ENCODE data around the gene DLG2.

Gene DLG2

DNA sequence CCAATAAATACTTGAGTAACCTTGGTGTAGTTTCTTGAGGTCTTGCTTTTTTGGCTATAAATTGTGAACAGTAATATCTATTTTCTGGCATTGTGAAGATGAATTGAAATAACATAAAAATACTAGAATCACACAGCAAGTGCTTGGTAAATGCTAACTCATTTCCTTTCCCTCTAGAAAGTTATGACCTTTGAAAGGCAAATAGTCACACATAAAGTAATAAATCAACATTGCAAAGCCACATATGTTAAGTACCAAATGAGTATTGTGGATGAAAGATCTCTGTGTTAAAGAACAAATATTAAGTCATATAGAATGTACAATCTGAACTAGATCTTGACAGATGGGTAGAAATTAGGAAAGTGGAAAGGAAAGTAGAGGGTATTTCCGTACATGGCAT is 1781.3 kb downstream of the DLG2 start:
- TF ChIP-seq EGR1 (IDR thresholded peaks at IDR 0.05): no peak
- TF ChIP-seq CREB1 (IDR thresholded peaks at IDR 0.05; ENCODE audit: low read depth): no peak
- TF ChIP-seq TEAD4 (IDR thresholded peaks at IDR 0.05): no peak
- TF ChIP-seq, protein P1, sequence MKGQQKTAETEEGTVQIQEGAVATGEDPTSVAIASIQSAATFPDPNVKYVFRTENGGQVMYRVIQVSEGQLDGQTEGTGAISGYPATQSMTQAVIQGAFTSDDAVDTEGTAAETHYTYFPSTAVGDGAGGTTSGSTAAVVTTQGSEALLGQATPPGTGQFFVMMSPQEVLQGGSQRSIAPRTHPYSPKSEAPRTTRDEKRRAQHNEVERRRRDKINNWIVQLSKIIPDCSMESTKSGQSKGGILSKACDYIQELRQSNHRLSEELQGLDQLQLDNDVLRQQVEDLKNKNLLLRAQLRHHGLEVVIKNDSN (IDR thresholded peaks at IDR 0.05): no peak
- no peak for TF ChIP-seq TCF12 (IDR thresholded peaks at IDR 0.05; ENCODE audit: low read depth)

GRCh38 chr11:83840326-83840725 is 1786.8 kb downstream of the DLG2 start:
- TF ChIP-seq, protein P2, sequence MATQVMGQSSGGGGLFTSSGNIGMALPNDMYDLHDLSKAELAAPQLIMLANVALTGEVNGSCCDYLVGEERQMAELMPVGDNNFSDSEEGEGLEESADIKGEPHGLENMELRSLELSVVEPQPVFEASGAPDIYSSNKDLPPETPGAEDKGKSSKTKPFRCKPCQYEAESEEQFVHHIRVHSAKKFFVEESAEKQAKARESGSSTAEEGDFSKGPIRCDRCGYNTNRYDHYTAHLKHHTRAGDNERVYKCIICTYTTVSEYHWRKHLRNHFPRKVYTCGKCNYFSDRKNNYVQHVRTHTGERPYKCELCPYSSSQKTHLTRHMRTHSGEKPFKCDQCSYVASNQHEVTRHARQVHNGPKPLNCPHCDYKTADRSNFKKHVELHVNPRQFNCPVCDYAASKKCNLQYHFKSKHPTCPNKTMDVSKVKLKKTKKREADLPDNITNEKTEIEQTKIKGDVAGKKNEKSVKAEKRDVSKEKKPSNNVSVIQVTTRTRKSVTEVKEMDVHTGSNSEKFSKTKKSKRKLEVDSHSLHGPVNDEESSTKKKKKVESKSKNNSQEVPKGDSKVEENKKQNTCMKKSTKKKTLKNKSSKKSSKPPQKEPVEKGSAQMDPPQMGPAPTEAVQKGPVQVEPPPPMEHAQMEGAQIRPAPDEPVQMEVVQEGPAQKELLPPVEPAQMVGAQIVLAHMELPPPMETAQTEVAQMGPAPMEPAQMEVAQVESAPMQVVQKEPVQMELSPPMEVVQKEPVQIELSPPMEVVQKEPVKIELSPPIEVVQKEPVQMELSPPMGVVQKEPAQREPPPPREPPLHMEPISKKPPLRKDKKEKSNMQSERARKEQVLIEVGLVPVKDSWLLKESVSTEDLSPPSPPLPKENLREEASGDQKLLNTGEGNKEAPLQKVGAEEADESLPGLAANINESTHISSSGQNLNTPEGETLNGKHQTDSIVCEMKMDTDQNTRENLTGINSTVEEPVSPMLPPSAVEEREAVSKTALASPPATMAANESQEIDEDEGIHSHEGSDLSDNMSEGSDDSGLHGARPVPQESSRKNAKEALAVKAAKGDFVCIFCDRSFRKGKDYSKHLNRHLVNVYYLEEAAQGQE (IDR thresholded peaks at IDR 0.05; ENCODE audit: low read depth): no peak
- TF ChIP-seq CEBPB (IDR thresholded peaks at IDR 0.05): no peak
- no peak for TF ChIP-seq CREB1 (IDR thresholded peaks at IDR 0.05; ENCODE audit: low read depth)
- no peak for TF ChIP-seq EP300 (IDR thresholded peaks at IDR 0.05; ENCODE audit: borderline replicate concordance)
- TF ChIP-seq RAD21 (IDR thresholded peaks at IDR 0.05; ENCODE audit: low read depth): no peak
- TF ChIP-seq TAF1 (IDR thresholded peaks at IDR 0.05; ENCODE audit: low read depth): no peak
- no peak for TF ChIP-seq YY1 (IDR thresholded peaks at IDR 0.05; ENCODE audit: low read depth)
- TF ChIP-seq TEAD4 (IDR thresholded peaks at IDR 0.05): no peak

DNA sequence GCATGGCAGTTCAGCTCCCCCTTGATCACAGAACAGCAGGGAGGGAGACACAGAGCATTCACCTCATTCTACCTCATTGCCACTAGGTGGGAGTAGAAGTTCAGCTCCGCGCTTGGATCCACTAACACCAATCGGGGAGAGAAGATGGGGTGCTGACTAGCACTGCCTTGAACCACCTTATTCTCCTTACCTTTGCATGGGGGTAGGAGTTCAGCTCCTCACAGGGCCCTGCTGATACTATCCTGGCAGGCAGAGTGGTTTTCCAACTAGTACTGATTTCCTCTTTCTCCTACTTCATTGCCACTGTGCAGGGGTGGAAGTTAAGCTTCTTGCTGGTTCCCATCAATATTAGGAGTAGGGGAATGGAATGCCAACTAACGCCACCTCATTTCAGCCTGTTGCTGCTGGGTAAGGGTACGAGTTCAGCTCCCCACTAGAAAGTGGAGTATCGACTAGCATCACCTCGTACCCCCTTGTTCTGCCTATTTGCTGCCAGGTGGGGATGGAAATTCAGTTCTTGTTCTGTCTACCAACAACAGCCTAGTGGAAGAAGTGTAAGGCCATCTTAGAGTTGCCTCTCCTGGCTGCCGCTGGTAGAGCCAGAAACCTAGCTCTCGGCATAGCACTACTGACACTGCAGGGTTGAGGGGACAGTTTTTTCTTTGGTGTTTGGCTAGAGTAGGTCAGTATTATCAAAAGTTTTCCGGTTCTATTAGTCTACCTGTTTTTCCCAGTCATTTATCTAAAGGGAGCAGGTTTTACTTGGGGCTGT is 1790.1 kb downstream of the DLG2 start:
- peak; percentile 76 for TF ChIP-seq RAD21 (IDR thresholded peaks at IDR 0.05; ENCODE audit: low read depth)
- TF ChIP-seq, protein P1 (IDR thresholded peaks at IDR 0.05): no peak

- TF ChIP-seq CREB1 (IDR thresholded peaks at IDR 0.05; ENCODE audit: low read depth) (no peak), NFIC (IDR thresholded peaks at IDR 0.05) (no peak), TAF1 (IDR thresholded peaks at IDR 0.05; ENCODE audit: low read depth) (no peak), RAD21 (IDR thresholded peaks at IDR 0.05; ENCODE audit: low read depth) (no peak), EGR1 (IDR thresholded peaks at IDR 0.05) (no peak), CEBPB (IDR thresholded peaks at IDR 0.05) (no peak), FOXM1 (IDR thresholded peaks at IDR 0.05; ENCODE audit: borderline replicate concordance, low read depth) (no peak), MAX (IDR thresholded peaks at IDR 0.05) (no peak), YY1 (IDR thresholded peaks at IDR 0.05; ENCODE audit: low read depth) (no peak), TEAD4 (IDR thresholded peaks at IDR 0.05) (no peak), TCF12 (IDR thresholded peaks at IDR 0.05; ENCODE audit: low read depth) (no peak), EP300 (IDR thresholded peaks at IDR 0.05; ENCODE audit: borderline replicate concordance) (no peak)
- TF ChIP-seq, protein P1 (IDR thresholded peaks at IDR 0.05): no peak
- TF ChIP-seq, protein P2 (IDR thresholded peaks at IDR 0.05; ENCODE audit: low read depth): no peak
Measured at GRCh38 chr11:83836065-83836464, 1791.1 kb downstream of the DLG2 start.

- TF ChIP-seq EP300 (IDR thresholded peaks at IDR 0.05; ENCODE audit: borderline replicate concordance) (no peak), MAX (IDR thresholded peaks at IDR 0.05) (no peak), CREB1 (IDR thresholded peaks at IDR 0.05; ENCODE audit: low read depth) (no peak), RAD21 (IDR thresholded peaks at IDR 0.05; ENCODE audit: low read depth) (no peak), TCF12 (IDR thresholded peaks at IDR 0.05; ENCODE audit: low read depth) (no peak), TEAD4 (IDR thresholded peaks at IDR 0.05) (no peak), NFIC (IDR thresholded peaks at IDR 0.05) (no peak)
Measured at GRCh38 chr11:83835423-83835822, 1791.7 kb downstream of the DLG2 start.

DNA sequence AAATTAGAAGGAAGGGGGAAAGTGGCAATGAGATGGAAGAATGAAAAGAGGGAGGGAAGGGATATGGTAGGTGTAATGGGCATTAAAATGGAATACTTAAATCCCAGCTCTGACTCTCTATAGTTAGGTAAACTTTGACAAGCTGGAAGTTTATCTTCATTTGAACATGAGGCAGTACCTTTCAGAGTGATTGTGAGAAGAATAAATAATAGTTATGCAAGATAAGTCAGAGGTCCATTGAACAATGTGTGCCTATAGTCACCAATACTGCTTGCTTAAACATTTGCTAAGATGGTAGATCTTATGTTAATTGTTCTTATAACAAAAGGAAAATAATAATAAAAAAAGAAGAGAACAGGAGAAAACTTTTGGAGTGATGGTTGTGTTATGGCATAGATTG is 1795.2 kb downstream of the DLG2 start:
- TF ChIP-seq EGR1 (IDR thresholded peaks at IDR 0.05) (no peak), RAD21 (IDR thresholded peaks at IDR 0.05; ENCODE audit: low read depth) (no peak), FOXM1 (IDR thresholded peaks at IDR 0.05; ENCODE audit: borderline replicate concordance, low read depth) (no peak)
